BLaER1 treated with 17β-estradiol and CSF1 and Interleukin-3, amounts not matched to agents 10 nM and 100 nM (cell line): ENCODE measurements around the gene FCN2.

ENCODE experiments used
- H3K27ac ChIP-seq, 11 experiments: shearing (Covaris generic); formaldehyde crosslinking; 2 replicates each; pipeline ENCODE4 v1.8.1; 2022
- H3K27me3 ChIP-seq, 11 experiments: shearing (Covaris generic); formaldehyde crosslinking; 2 replicates each; pipeline ENCODE4 v1.8.1; 2022
- H3K36me3 ChIP-seq, 11 experiments: shearing (Covaris generic); formaldehyde crosslinking; 2 replicates each; pipeline ENCODE4 v1.8.1; 2022
- H3K4me1 ChIP-seq, 10 experiments: shearing (Covaris generic); formaldehyde crosslinking; 2 replicates each; pipeline ENCODE4 v1.8.1; 2022
- H3K4me2 ChIP-seq, 11 experiments: shearing (Covaris generic); formaldehyde crosslinking; 2 replicates each; pipeline ENCODE4 v1.8.1; 2022
- H3K4me3 ChIP-seq, 10 experiments: shearing (Covaris generic); formaldehyde crosslinking; 2 replicates each; pipeline ENCODE4 v1.8.1; 2022
- H3K9ac ChIP-seq, 11 experiments: shearing (Covaris generic); formaldehyde crosslinking; 2 replicates each; pipeline ENCODE4 v1.8.1; 2022
- H3K9me3 ChIP-seq, 11 experiments: shearing (Covaris generic); formaldehyde crosslinking; replicated peaks in 1 of 11; 2 replicates each; pipeline ENCODE4 v1.8.1; 2022
- H4K20me1 ChIP-seq, 11 experiments: shearing (Covaris generic); formaldehyde crosslinking; 2 replicates each; pipeline ENCODE4 v1.8.1; 2022
- Cebpa-rat ChIP-seq, 11 experiments: shearing (Covaris generic); IDR thresholded peaks; 2 replicates each; pipeline ENCODE4 v1.8.1; 2022

Gene FCN2

DNA sequence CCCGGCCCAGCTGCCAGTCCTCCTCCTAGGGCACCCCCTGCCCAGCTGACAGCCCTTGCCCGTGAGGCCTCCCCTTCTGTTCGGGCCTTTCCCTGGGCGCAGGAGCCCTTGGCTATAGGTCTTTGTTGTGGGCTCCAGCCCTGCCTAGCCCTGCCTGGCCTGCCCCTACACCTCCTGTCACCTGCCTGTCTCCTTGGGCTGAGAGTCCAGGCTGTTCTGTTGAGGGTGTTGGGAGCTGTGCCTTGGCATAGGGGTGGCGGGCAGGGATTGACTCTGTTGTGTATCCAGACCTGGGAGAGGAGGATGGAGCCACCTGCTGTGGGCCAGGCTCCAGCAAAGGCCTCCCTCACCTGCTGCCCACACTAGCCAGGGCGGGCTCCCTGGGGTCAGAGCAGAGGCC lies 11.6 kb downstream of the FCN2 start:
- TF ChIP-seq Cebpa-rat (IDR thresholded peaks at IDR 0.05) = no peak

DNA sequence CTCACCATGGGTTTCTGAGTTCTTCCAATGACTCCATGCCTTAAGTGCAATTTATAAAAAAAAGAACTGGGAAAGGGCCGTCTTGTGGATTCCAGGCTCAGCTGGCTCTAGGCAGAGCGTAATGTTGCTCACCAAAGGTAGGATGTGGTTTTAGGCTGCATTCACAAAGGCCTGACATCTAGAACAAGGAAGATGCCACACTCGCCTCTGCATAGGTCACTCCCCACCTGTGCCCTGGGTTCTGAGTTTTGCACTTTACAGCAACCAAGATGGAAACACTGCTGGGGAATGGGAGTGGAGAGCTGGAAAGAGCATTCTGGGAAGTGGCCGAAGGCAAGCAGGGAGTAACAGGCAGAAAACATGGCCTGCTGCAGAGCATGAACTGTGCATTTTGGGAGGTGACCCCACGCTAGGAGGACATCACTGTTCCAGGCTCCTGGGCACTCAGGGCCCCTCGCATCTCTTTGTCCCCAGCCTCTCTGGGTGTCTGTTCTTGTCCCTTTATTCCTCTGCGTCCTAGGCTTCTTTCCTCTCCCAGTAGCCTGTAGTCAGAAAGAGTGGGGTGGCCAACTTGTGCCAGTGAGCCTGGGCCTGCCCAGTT lies 12.3 kb downstream of the FCN2 start:
- Histone ChIP-seq H3K4me3 (no peak overlapping the region), H3K4me1 (peaks cover 53 to 72% (median 62%) of the 10 kb centered on the region in 10 experiments), H3K27me3 (peaks cover 0 to 56% (median 0%) of the 10 kb centered on the region in 11 experiments; a peak in 5 of 22 replicates), H4K20me1 (peaks cover 0 to 10% (median 0%) of the 10 kb centered on the region in 11 experiments; a peak in 6 of 22 replicates), H3K4me2 (peak overlapping the region in 2 of 11 experiments; percentile 77 to 85; a peak in 4 of 22 replicates), H3K27ac (no peak overlapping the region), H3K9me3 (peaks cover 13 to 24% (median 15%) of the 10 kb centered on the region in 11 experiments; a peak in 21 of 22 replicates), H3K36me3 (no peaks in the 10 kb centered on the region), H3K9ac (no peak overlapping the region)
- no peak for TF ChIP-seq Cebpa-rat (IDR thresholded peaks at IDR 0.05)

More for the DNA sequence above, 11.6 kb downstream of the FCN2 start:
- Histone ChIP-seq H3K27ac (no peak overlapping the region), H3K9ac (no peak overlapping the region), H3K9me3 (peaks cover 13 to 22% (median 15%) of the 10 kb centered on the region in 11 experiments; a peak in 21 of 22 replicates), H4K20me1 (peaks cover 0 to 10% (median 0%) of the 10 kb centered on the region in 11 experiments; a peak in 7 of 22 replicates), H3K4me2 (peak overlapping the region; percentile 32 to 88 (median 84)), H3K36me3 (no peaks in the 10 kb centered on the region), H3K27me3 (peaks cover 0 to 63% (median 0%) of the 10 kb centered on the region in 11 experiments; a peak in 5 of 22 replicates), H3K4me3 (no peak overlapping the region), H3K4me1 (peaks cover 55 to 72% (median 69%) of the 10 kb centered on the region in 10 experiments)

DNA sequence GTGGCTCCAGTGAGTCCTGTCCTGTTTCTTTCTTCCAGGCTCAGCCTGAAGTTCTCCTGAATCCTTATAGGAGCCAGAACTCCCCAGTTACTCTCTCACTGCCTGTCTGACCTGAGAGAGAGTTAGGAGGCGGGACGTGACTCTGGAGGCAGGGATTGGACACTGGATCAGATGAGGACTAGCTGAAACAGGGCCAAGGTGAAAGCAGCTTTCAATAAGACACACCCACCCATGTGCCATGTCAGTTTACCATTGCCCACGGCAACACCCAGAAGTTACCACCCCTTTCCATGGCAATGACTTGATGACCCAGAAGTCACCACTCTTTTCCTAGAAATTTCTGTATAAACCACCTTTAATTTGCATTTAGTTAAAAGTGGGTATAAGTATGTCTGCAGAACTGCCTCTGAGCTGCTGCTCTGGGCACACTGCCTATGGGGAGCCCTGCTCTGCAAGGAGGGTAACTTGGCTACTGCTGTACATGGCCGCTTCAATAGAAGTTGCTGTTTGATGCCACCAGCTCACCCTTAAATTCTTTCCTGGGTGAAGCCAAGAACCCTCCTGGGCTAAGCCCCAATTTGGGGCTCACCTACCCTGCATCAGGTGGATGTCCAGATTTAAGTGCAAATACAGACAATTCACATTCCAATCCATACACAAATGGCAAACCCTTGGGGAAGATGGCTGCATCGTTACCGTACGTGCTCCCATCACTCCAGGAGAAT lies 13.7 kb downstream of the FCN2 start:
- Histone ChIP-seq H3K36me3 (no peaks in the 10 kb centered on the region), H3K4me2 (peak overlapping the region in 1 of 11 experiments; percentile 39; a peak in 1 of 22 replicates), H3K4me3 (no peak overlapping the region), H3K27me3 (peaks cover 0 to 47% (median 0%) of the 10 kb centered on the region in 11 experiments; a peak in 4 of 22 replicates), H3K4me1 (peaks cover 42 to 58% (median 48%) of the 10 kb centered on the region in 10 experiments), H3K9me3 (peaks cover 22 to 38% (median 28%) of the 10 kb centered on the region in 11 experiments), H3K27ac (no peak overlapping the region), H3K9ac (no peak overlapping the region), H4K20me1 (no peaks in the 10 kb centered on the region)
- no peak for TF ChIP-seq Cebpa-rat (IDR thresholded peaks at IDR 0.05)

DNA sequence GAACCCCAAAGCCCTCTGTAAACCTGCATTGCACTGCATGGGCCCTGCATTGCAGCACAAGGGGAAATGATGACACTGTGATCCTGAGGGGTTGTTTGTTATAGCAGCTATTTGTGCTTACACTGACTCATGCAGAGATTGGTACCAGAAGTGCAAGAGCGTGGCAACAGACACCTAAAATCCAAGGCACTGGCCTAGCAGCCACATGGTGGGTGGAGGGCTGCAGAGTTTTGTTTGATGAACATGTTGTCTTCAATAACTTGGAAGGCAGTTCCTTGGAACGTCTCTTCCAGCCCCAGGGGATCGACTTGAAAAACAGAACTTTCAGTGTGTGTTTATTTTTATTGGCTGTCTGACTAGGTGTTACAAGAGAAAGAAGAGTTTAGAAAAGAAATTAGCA lies 14.5 kb downstream of the FCN2 start:
- Histone ChIP-seq H3K9ac (no peak overlapping the region), H3K36me3 (no peaks in the 10 kb centered on the region), H4K20me1 (no peaks in the 10 kb centered on the region), H3K4me3 (no peak overlapping the region), H3K27ac (no peak overlapping the region), H3K4me1 (peaks cover 34 to 50% (median 41%) of the 10 kb centered on the region in 10 experiments), H3K27me3 (peaks cover 0 to 44% (median 0%) of the 10 kb centered on the region in 11 experiments; a peak in 4 of 22 replicates), H3K9me3 (peaks cover 30 to 46% (median 36%) of the 10 kb centered on the region in 11 experiments), H3K4me2 (peak overlapping the region in 8 of 11 experiments; percentile 19 to 46 (median 30); a peak in 12 of 22 replicates)
- TF ChIP-seq Cebpa-rat (IDR thresholded peaks at IDR 0.05) = no peak

DNA sequence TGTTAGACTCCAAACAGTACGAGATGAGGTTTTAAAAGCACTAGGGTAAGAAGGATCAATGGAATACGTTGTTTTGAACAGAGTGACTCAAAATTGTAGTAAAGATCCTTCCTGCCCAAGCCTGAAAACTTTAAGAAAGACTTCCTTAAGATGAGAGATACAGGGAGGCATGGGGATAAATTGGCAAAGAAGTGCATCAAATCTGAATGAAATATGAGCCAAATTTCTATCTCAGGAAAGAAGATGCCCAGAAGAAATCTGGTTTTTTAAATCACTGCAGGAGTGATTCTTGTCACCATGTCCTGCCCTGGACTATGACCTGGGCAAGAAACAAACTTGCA lies 14.9 kb downstream of the FCN2 start:
- TF ChIP-seq Cebpa-rat (IDR thresholded peaks at IDR 0.05) = no peak
- H3K36me3 ChIP-seq = no peaks in the 10 kb centered on the region
- no peak overlapping the region for H3K4me3 ChIP-seq
- no peak overlapping the region for H3K9ac ChIP-seq
- peaks cover 30 to 46% (median 36%) of the 10 kb centered on the region in 10 experiments for H3K4me1 ChIP-seq
- peak overlapping the region in 10 of 11 experiments; percentile 16 to 46 (median 26); a peak in 12 of 22 replicates for H3K4me2 ChIP-seq
- no peak overlapping the region for H3K27ac ChIP-seq
- no peaks in the 10 kb centered on the region for H4K20me1 ChIP-seq
- peaks cover 0 to 44% (median 0%) of the 10 kb centered on the region in 11 experiments; a peak in 4 of 22 replicates for H3K27me3 ChIP-seq
- peaks cover 30 to 46% (median 37%) of the 10 kb centered on the region in 11 experiments for H3K9me3 ChIP-seq

DNA sequence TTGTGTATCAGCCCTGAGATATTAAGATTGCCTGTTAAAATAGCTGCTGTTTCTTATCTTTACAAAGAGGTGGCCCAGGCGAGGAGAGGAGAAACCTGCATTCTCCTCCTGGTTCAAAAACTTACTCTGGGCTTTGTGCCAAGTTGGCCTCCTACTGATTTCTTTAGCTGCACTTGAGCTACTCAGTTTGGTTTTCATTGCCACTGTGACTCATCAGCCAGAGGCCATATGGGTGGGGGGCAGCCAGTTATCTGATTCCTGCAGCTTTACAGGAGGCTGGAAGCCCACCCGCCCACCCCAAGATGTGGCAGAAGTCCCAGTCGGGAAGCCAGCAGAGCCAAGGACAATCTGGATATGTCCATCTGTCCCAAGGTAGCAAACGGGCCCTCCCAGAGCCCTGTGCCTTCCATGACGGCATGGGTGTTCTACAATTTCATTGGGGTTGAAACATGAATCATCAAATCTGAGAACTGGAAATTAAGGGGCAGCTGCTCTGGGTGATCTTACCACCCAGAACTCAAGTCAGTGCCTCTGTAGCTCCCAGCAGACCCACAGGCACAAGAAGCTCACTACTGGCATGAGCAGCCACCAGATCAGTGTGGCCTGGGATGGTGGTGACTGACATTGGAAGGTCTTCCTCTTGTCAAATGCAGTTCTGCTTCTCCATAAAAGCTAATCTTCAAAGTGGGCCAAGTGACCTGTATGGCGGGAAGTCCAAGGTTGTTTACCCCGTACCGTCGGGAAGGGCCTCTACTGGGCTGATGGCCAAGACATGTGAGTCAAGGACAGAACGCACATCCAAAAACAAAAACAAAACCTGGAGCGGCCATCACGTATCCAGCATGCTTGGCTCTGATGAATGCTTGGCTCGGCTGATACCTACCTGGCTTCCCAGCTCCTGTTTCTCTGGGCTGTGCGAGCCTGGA lies 15.6 kb downstream of the FCN2 start:
- H3K9me3 ChIP-seq = peaks cover 30 to 46% (median 37%) of the 10 kb centered on the region in 11 experiments
- no peaks in the 10 kb centered on the region for H3K36me3 ChIP-seq
- TF ChIP-seq Cebpa-rat (IDR thresholded peaks at IDR 0.05) = no peak
- H3K4me3 ChIP-seq = no peak overlapping the region
- peaks cover 23 to 40% (median 30%) of the 10 kb centered on the region in 10 experiments for H3K4me1 ChIP-seq
- no peak overlapping the region for H3K27ac ChIP-seq
- H3K27me3 ChIP-seq = peaks cover 0 to 40% (median 0%) of the 10 kb centered on the region in 11 experiments; a peak in 4 of 22 replicates
- H3K4me2 ChIP-seq = peak overlapping the region in 9 of 11 experiments; percentile 16 to 46 (median 24); a peak in 9 of 22 replicates
- H3K9ac ChIP-seq = no peak overlapping the region
- no peaks in the 10 kb centered on the region for H4K20me1 ChIP-seq

DNA sequence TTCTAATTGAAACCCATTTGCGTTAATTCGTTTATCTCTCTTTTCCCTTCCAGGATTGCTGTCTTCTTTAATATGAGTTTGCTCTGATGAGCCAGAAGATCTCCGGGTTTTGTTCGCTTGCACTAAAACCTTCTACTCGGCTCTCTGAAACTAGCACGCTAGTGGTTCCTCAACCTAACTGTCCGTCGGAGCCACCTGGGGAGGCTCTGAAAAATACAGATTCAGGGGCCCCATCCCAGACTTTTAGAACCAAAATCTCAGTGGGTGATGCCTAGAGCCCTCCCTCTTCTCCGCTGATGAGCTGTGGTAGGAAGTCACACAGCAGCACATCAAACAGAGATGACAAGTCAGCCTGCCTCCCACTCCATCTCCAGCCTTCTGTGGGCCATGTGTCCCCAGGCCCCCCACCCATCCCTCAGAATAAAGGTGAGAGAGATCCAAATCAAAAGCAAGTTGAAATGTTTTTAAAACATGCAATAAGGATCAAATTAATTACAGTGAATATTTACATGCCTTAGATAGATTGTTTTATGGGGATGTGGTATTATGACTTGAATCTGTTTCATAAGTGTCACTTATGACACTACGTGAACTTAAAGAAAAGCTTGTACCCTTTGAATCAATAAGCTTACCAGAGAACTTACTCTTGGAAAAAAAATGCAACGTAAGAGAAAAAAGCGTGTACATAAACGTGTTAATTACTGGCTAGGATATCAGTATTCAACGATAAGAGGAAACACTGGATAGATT lies 16.4 kb downstream of the FCN2 start:
- Histone ChIP-seq H3K9ac (no peak overlapping the region), H3K27ac (no peak overlapping the region), H3K9me3 (peaks cover 30 to 46% (median 37%) of the 10 kb centered on the region in 11 experiments)

More for the DNA sequence above, 16.4 kb downstream of the FCN2 start:
- Histone ChIP-seq H3K36me3 (no peaks in the 10 kb centered on the region), H3K27me3 (peaks cover 0 to 33% (median 0%) of the 10 kb centered on the region in 11 experiments; a peak in 4 of 22 replicates), H3K4me3 (no peak overlapping the region), H3K4me1 (peaks cover 15 to 31% (median 22%) of the 10 kb centered on the region in 10 experiments), H4K20me1 (no peaks in the 10 kb centered on the region), H3K4me2 (peak overlapping the region in 3 of 11 experiments; percentile 1 to 32 (median 20); a peak in 2 of 22 replicates)
- TF ChIP-seq Cebpa-rat (IDR thresholded peaks at IDR 0.05) = no peak
